Activated naive CD4-positive, alpha-beta T cell treated with anti-CD3 and anti-CD28 coated beads, Interleukin-2, amount 50 U/mL, for 24 hours (primary cell): ENCODE data around the gene TMEM273.

Experiments used
- H3K27ac Mint-ChIP-seq: one replicate; pipeline ENCODE4 v1.8.0; 2021; ENCODE audit warnings: mild to moderate bottlenecking, mixed read lengths
- H3K27me3 Mint-ChIP-seq: one replicate; pipeline ENCODE4 v1.8.0; 2021; ENCODE audit warnings: mixed read lengths
- H3K36me3 Mint-ChIP-seq: one replicate; pipeline ENCODE4 v1.8.0; 2021; ENCODE audit warnings: mixed read lengths
- H3K4me1 Mint-ChIP-seq: one replicate; pipeline ENCODE4 v1.8.0; 2021; ENCODE audit warnings: mixed read lengths
- H3K4me3 Mint-ChIP-seq: one replicate; pipeline ENCODE4 v1.8.0; 2021; ENCODE audit warnings: mild to moderate bottlenecking, mixed read lengths
- H3K9me3 Mint-ChIP-seq: one replicate; pipeline ENCODE4 v1.8.0; 2021; ENCODE audit warnings: mixed read lengths

Gene TMEM273

GRCh38 chr10:49113741-49114141 lies 74.5 kb downstream of the TMEM273 start:
- Mint-ChIP-seq H3K4me3 (no peak overlapping the region), H3K36me3 (no peaks in the 10 kb centered on the region), H3K27me3 (peaks cover 26% of the 10 kb centered on the region)

DNA sequence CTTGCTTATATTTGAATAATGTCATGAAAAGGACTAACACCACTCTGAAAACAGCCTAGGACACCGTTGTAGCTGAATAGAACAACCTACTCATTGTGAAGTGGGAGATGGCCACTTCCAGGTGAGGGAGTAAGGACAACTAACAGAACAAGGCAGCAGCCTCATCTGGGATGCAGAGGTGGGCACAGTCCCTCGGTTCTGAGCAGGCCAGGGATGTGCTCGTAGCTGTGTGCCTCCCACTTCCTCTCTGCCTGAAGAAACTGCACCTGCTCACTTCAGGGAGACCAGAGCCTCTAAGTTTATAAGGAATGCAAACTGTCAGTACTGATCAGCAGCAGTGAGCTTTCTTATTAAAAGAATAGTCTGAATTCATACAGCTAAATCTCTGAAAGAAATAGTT lies 75.3 kb downstream of the TMEM273 start:
- Mint-ChIP-seq H3K9me3 (no peaks in the 10 kb centered on the region), H3K4me3 (no peak overlapping the region), H3K27ac (no peak overlapping the region), H3K4me1 (peaks cover 7% of the 10 kb centered on the region), H3K27me3 (peaks cover 26% of the 10 kb centered on the region), H3K36me3 (no peaks in the 10 kb centered on the region)

More at GRCh38 chr10:49113741-49114141, 74.5 kb downstream of the TMEM273 start:
- Mint-ChIP-seq H3K27ac (no peak overlapping the region), H3K9me3 (no peaks in the 10 kb centered on the region), H3K4me1 (peaks cover 7% of the 10 kb centered on the region)

- Mint-ChIP-seq H3K4me3 (no peak overlapping the region), H3K4me1 (peaks cover 7% of the 10 kb centered on the region), H3K27me3 (peaks cover 26% of the 10 kb centered on the region), H3K36me3 (no peaks in the 10 kb centered on the region), H3K27ac (no peak overlapping the region), H3K9me3 (no peaks in the 10 kb centered on the region)
These were observed 76.1 kb downstream of the TMEM273 start for GRCh38 chr10:49112098-49112497.

DNA sequence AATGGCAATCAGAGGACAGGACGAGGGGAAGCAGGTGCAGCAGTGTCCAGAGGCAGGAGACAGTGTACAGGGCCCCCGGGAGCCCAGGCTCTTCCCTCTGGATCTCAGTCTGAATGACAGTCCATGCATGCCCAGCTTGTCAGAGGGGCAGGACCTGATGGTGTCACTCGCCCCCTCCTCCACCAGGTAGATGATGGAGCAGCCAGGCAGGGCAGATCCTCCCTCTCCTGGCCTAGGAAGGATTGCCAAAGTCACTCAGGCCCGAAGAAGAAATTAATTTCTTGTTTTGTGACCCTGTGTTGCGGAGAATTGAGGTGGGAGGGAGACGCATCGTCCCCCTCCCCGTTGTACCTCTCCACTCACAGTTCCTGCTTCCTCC lies 76.9 kb downstream of the TMEM273 start:
- Mint-ChIP-seq H3K27me3 (peaks cover 26% of the 10 kb centered on the region), H3K4me3 (no peak overlapping the region), H3K4me1 (peaks cover 7% of the 10 kb centered on the region), H3K27ac (no peak overlapping the region), H3K36me3 (no peaks in the 10 kb centered on the region), H3K9me3 (no peaks in the 10 kb centered on the region)

- H3K27ac Mint-ChIP-seq = no peak overlapping the region
- peaks cover 21% of the 10 kb centered on the region for H3K27me3 Mint-ChIP-seq
- H3K9me3 Mint-ChIP-seq = no peaks in the 10 kb centered on the region
- peaks cover 7% of the 10 kb centered on the region for H3K4me1 Mint-ChIP-seq
- H3K36me3 Mint-ChIP-seq = no peaks in the 10 kb centered on the region
- no peak overlapping the region for H3K4me3 Mint-ChIP-seq
These were observed 77.4 kb downstream of the TMEM273 start for GRCh38 chr10:49110684-49111319.

GRCh38 chr10:49109669-49110340 lies 78.4 kb downstream of the TMEM273 start:
- Mint-ChIP-seq H3K27ac (no peak overlapping the region), H3K9me3 (no peaks in the 10 kb centered on the region), H3K27me3 (peaks cover 20% of the 10 kb centered on the region), H3K36me3 (no peaks in the 10 kb centered on the region), H3K4me1 (peaks cover 6% of the 10 kb centered on the region), H3K4me3 (no peak overlapping the region)

GRCh38 chr10:49108656-49109055 lies 79.5 kb downstream of the TMEM273 start:
- no peak overlapping the region for H3K27ac Mint-ChIP-seq
- H3K9me3 Mint-ChIP-seq = no peaks in the 10 kb centered on the region
- no peak overlapping the region for H3K4me3 Mint-ChIP-seq
- H3K36me3 Mint-ChIP-seq = no peaks in the 10 kb centered on the region
- H3K4me1 Mint-ChIP-seq = no peaks in the 10 kb centered on the region
- peaks cover 12% of the 10 kb centered on the region for H3K27me3 Mint-ChIP-seq

DNA sequence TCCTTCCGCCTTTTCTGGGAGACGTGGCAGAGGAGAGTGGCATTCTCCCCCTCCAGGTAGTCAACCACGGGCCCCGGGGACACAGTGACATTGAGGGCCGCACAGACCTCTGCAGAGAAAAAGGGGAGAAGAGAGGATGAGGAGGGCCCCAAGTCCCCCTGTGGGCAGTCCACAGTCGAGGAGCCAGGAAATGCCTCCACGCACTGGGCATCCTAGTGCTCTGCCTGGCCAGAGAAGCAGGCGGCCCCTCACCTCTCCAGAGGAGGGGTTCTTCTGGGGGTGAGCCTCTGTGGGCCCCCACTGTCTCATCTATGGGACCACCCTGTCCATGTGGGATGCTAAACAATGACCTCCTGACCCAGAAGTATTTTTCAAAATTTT lies 80.3 kb downstream of the TMEM273 start:
- H3K4me3 Mint-ChIP-seq = no peak overlapping the region
- H3K27me3 Mint-ChIP-seq = peaks cover 7% of the 10 kb centered on the region
- H3K4me1 Mint-ChIP-seq = no peaks in the 10 kb centered on the region
- no peak overlapping the region for H3K27ac Mint-ChIP-seq
- H3K36me3 Mint-ChIP-seq = no peaks in the 10 kb centered on the region
- no peaks in the 10 kb centered on the region for H3K9me3 Mint-ChIP-seq

DNA sequence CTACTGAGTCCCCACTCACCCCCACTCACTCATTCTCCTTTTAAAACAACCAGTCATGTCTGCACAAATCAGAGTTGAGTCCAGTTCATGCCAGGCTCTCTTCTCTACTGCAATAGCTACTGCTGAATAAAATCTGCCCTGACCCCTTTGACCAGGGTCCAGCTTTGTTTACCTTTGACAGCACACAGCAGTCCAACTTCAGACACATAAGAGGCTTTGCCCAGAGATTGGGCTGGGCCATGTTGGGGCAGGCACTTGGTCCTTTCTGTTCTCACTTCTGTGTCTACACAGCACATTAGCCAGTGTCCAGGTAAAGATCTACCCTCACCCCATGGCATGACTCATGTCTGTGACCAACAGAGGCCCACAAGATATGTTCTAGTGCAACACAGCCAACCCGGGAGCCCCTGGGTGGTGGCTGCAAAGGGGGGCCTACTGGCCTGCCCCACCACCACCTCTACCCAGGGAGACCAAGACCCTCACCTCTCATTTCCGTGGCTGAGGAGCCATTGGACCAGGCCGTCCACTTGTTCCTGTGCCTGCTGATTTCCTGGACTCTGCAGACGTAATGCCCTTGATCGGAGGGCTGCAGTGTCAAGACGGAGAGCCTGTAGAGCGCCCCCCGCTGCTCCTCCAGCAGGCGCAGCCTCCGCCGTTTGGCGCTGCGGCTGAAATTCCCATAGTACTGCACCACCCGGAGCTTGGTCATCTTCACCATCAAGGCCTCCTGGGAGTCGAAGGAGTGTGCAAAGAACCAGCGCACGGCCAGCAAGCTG lies 80.9 kb downstream of the TMEM273 start:
- Mint-ChIP-seq H3K36me3 (no peaks in the 10 kb centered on the region), H3K4me1 (no peaks in the 10 kb centered on the region), H3K27ac (no peak overlapping the region), H3K9me3 (no peaks in the 10 kb centered on the region), H3K4me3 (no peak overlapping the region), H3K27me3 (peaks cover 7% of the 10 kb centered on the region)

DNA sequence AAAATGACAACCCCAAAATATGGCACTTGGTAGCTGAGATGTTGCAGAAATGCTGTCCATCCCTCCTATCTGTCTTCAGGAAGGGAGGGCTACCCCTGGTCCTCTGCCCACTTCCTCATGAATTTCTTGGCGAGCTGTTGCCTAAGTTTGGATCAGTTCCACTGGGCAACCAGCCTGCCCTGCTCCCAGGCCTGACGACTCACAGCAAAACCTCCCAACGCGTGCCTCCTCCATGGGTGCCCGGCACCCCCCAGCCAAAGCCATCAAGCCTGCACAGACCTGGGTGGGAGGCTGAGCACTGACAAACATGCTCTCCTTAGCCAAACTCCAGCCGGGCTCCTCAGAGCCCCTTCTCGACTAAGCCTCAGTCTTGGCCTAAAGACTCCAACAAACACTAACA lies 81.7 kb downstream of the TMEM273 start:
- H3K36me3 Mint-ChIP-seq = no peaks in the 10 kb centered on the region
- no peak overlapping the region for H3K27ac Mint-ChIP-seq
- H3K4me1 Mint-ChIP-seq = no peaks in the 10 kb centered on the region
- H3K4me3 Mint-ChIP-seq = no peak overlapping the region
- H3K9me3 Mint-ChIP-seq = no peaks in the 10 kb centered on the region
- peaks cover 5% of the 10 kb centered on the region for H3K27me3 Mint-ChIP-seq

DNA sequence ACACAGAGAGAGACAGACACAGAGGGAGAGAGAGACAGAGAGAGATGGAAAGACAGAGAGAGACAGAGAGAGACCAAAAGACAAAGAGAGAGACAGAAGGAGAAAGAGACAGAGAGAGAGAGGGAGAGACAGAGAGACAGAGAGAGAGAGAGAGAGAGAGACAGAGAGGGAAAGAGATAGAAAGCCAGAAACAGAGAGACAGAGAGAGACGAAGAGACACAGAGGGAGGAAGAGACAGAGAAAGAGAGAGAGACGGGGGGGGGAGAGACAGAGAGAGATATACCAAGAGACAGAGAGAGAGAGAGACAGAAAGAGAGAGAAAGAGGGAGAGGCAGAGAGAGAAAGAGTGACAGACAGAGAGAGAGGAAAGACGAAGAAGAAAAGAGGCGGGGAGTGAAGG lies 83.1 kb downstream of the TMEM273 start:
- H3K4me1 Mint-ChIP-seq = no peaks in the 10 kb centered on the region
- H3K9me3 Mint-ChIP-seq = no peaks in the 10 kb centered on the region
- H3K4me3 Mint-ChIP-seq = no peak overlapping the region
- H3K36me3 Mint-ChIP-seq = no peaks in the 10 kb centered on the region
- H3K27ac Mint-ChIP-seq = no peak overlapping the region
- H3K27me3 Mint-ChIP-seq = peaks cover 5% of the 10 kb centered on the region
